HEK293 (cell line): Measurements from ENCODE around the gene WDR55.

Experiments used
- FEZF1 ChIP-seq: fragments of 450-650 bp; formaldehyde crosslinking; IDR thresholded peaks from 2 replicates; pipeline ENCODE4 v1.5.1; 2016; ENCODE audit warnings: missing biosample characterization, missing genetic modification characterization
- GLI2 ChIP-seq: fragments of 450-650 bp; formaldehyde crosslinking; IDR thresholded peaks from 2 replicates; pipeline ENCODE4; 2017; ENCODE audit warnings: missing biosample characterization, missing genetic modification characterization, low read depth, borderline replicate concordance
- HOXD13 ChIP-seq: sonication (generic); formaldehyde crosslinking; IDR thresholded peaks from 2 replicates; pipeline ENCODE4 v1.8.0; 2022; ENCODE audit warnings: missing genetic modification reagents, borderline replicate concordance
- KLF7 ChIP-seq: fragments of 450-650 bp; formaldehyde crosslinking; IDR thresholded peaks from 2 replicates; pipeline ENCODE4 v1.5.1; 2016; ENCODE audit warnings: missing biosample characterization, missing genetic modification characterization, borderline replicate concordance
- SCRT1 ChIP-seq: fragments of 450-650 bp; formaldehyde crosslinking; IDR thresholded peaks from 2 replicates; pipeline ENCODE4 v1.5.1; 2016; ENCODE audit warnings: missing biosample characterization, missing genetic modification characterization, borderline replicate concordance
- ZBTB21 ChIP-seq: fragments of 450-650 bp; formaldehyde crosslinking; IDR thresholded peaks from 2 replicates; pipeline ENCODE4 v1.5.1; 2017; ENCODE audit warnings: missing biosample characterization, missing genetic modification characterization
- ZBTB7A ChIP-seq: fragments of 450-650 bp; formaldehyde crosslinking; IDR thresholded peaks from 2 replicates; pipeline ENCODE4 v1.5.1; 2016; ENCODE audit warnings: low read depth, missing biosample characterization, missing genetic modification characterization
- ZFP3 ChIP-seq: fragments of 450-650 bp; formaldehyde crosslinking; IDR thresholded peaks from 2 replicates; pipeline ENCODE4 v1.5.1; 2016; ENCODE audit warnings: low read depth, missing biosample characterization, missing genetic modification characterization
- ZFP69B ChIP-seq: fragments of 450-650 bp; formaldehyde crosslinking; IDR thresholded peaks from 2 replicates; pipeline ENCODE4 v1.5.1; 2016; ENCODE audit warnings: missing biosample characterization, missing genetic modification characterization
- ZNF121 ChIP-seq: fragments of 450-650 bp; formaldehyde crosslinking; IDR thresholded peaks from 2 replicates; pipeline ENCODE4 v1.5.1; 2016; ENCODE audit warnings: missing biosample characterization, missing genetic modification characterization
- ZNF140 ChIP-seq: fragments of 450-650 bp; formaldehyde crosslinking; IDR thresholded peaks from 2 replicates; pipeline ENCODE4 v1.5.1; 2016; ENCODE audit warnings: missing biosample characterization, missing genetic modification characterization
- ZNF169 ChIP-seq: fragments of 450-650 bp; formaldehyde crosslinking; IDR thresholded peaks from 2 replicates; pipeline ENCODE4 v1.5.1; 2016; ENCODE audit warnings: missing biosample characterization, missing genetic modification characterization
- ZNF202 ChIP-seq: fragments of 450-650 bp; formaldehyde crosslinking; IDR thresholded peaks from 2 replicates; pipeline ENCODE4 v1.5.1; 2016; ENCODE audit warnings: missing biosample characterization, missing genetic modification characterization, borderline replicate concordance
- ZNF221 ChIP-seq: fragments of 450-650 bp; formaldehyde crosslinking; IDR thresholded peaks from 2 replicates; pipeline ENCODE4 v1.5.1; 2017; ENCODE audit warnings: missing biosample characterization, missing genetic modification characterization, borderline replicate concordance
- ZNF23 ChIP-seq: fragments of 450-650 bp; formaldehyde crosslinking; IDR thresholded peaks from 2 replicates; pipeline ENCODE4 v1.5.1; 2016; ENCODE audit warnings: missing biosample characterization, missing genetic modification characterization, borderline replicate concordance
- ZNF274 ChIP-seq, 2 experiments: fragments of 200-500 bp in 1 of 2; fragments of 450-650 bp in 1 of 2; sonication (Bioruptor generic) in 1 of 2; formaldehyde crosslinking in 1 of 2; IDR thresholded peaks; 2 replicates each; pipeline versions ENCODE4 v1.5.1 to v1.6.1; 2014 to 2016; ENCODE audit warnings: borderline replicate concordance in 1 of 2, inconsistent platforms in 1 of 2, low read length in 1 of 2, missing biosample characterization in 1 of 2, missing genetic modification characterization in 1 of 2
- ZNF324 ChIP-seq: fragments of 450-650 bp; formaldehyde crosslinking; IDR thresholded peaks from 2 replicates; pipeline ENCODE4 v1.5.1; 2016; ENCODE audit warnings: missing biosample characterization, missing genetic modification characterization
- ZNF366 ChIP-seq: fragments of 450-650 bp; formaldehyde crosslinking; conservative IDR thresholded peaks from 2 replicates; pipeline ENCODE4 v1.5.1; 2016; ENCODE audit warnings: missing biosample characterization, missing genetic modification characterization
- ZNF416 ChIP-seq: fragments of 450-650 bp; formaldehyde crosslinking; IDR thresholded peaks from 2 replicates; pipeline ENCODE4 v1.5.1; 2016; ENCODE audit warnings: missing biosample characterization, missing genetic modification characterization
- ZNF423 ChIP-seq: fragments of 450-650 bp; formaldehyde crosslinking; IDR thresholded peaks from 2 replicates; pipeline ENCODE4 v1.5.1; 2016; ENCODE audit warnings: missing biosample characterization, missing genetic modification characterization
- ZNF548 ChIP-seq: fragments of 450-650 bp; formaldehyde crosslinking; IDR thresholded peaks from 2 replicates; pipeline ENCODE4 v1.5.1; 2016; ENCODE audit warnings: missing biosample characterization, missing genetic modification characterization
- ZNF561 ChIP-seq: fragments of 450-650 bp; IDR thresholded peaks from 2 replicates; pipeline ENCODE4 v1.5.1; 2018; ENCODE audit warnings: missing biosample characterization, missing genetic modification characterization, borderline replicate concordance
- ZNF596 ChIP-seq: fragments of 450-650 bp; IDR thresholded peaks from 2 replicates; pipeline ENCODE4 v1.5.0; 2018; ENCODE audit warnings: missing biosample characterization, mild to moderate bottlenecking, missing genetic modification characterization, moderate library complexity
- ZNF621 ChIP-seq: fragments of 450-650 bp; formaldehyde crosslinking; IDR thresholded peaks from 2 replicates; pipeline ENCODE4 v1.5.1; 2017; ENCODE audit warnings: missing biosample characterization, missing genetic modification characterization
- ZNF670 ChIP-seq: fragments of 450-650 bp; formaldehyde crosslinking; IDR thresholded peaks from 2 replicates; pipeline ENCODE4 v1.5.1; 2016; ENCODE audit warnings: missing biosample characterization, missing genetic modification characterization, low read depth
- ZNF707 ChIP-seq: fragments of 450-650 bp; formaldehyde crosslinking; IDR thresholded peaks from 2 replicates; pipeline ENCODE4 v1.5.1; 2016; ENCODE audit warnings: missing biosample characterization, missing genetic modification characterization
- ZSCAN23 ChIP-seq: fragments of 450-650 bp; formaldehyde crosslinking; IDR thresholded peaks from 2 replicates; pipeline ENCODE4 v1.5.1; 2016; ENCODE audit warnings: missing biosample characterization, missing genetic modification characterization
- ZXDB ChIP-seq: fragments of 450-650 bp; formaldehyde crosslinking; IDR thresholded peaks from 2 replicates; pipeline ENCODE4 v1.5.1; 2016; ENCODE audit warnings: missing biosample characterization, missing genetic modification characterization
- TF ChIP-seq, protein P1 (sequence below): fragments of 450-650 bp; formaldehyde crosslinking; IDR thresholded peaks from 2 replicates; pipeline ENCODE4 v1.5.1; 2016; ENCODE audit warnings: missing biosample characterization, missing genetic modification characterization
- TF ChIP-seq, protein P2 (sequence below): fragments of 450-650 bp; formaldehyde crosslinking; IDR thresholded peaks from 2 replicates; pipeline ENCODE4 v1.5.1; 2017; ENCODE audit warnings: missing biosample characterization, missing genetic modification characterization
- TF ChIP-seq, protein P3 (sequence below): fragments of 450-650 bp; formaldehyde crosslinking; IDR thresholded peaks from 2 replicates; pipeline ENCODE4 v1.5.0; 2017; ENCODE audit warnings: missing biosample characterization, missing genetic modification characterization, borderline replicate concordance
- TF ChIP-seq, protein P4 (sequence below): fragments of 450-650 bp; formaldehyde crosslinking; IDR thresholded peaks from 2 replicates; pipeline ENCODE4 v1.5.1; 2016; ENCODE audit warnings: missing biosample characterization, missing genetic modification characterization

WDR55 gene

DNA sequence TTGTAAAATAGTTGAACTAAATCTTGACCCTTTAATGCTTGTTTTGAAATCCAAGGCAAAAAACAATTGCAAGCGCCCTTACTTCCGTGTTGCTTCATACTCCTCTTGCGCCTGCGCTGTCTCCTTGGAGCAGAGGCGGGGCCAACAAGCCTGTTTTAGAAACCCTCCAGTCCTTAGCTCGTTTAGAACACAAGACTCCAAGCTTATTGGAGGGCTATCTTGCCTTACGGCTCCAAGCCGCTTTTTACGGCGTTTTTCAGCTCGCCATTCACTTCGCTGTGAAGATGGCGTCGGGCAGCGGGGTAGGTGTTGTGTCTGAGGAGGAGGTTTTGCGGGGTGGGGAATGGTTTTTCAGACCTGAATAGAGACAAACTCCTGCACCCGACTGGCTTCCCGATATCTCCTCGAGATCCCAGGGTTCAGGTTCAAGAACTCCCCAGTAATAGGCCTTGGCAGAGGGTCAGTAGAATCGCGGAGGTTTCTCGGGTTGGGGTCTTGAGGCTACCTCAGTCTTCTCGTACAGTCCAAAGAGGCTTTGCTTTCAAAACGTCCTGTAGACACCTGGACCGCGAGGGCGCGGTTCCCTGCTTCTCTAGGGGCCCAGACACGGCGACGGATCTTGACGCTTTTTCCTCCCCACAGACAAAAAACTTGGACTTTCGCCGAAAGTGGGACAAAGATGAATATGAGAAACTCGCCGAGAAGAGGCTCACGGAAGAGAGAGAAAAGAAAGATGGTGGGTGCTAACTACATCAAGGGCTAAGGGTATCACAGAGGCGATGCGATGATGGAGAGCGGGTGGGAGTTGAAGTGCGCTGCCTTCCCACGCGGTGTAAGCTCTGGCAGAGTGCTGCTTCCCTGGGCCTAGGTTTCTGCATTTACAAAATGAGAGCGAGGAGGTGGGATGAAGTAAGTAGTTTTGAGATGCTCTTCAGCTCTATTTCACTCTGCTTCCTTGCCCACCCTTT, 35.8 kb downstream of the WDR55 start, which contains the start of gene ZMAT2 (continued):
- TF ChIP-seq GLI2 (no peak), ZNF274 (IDR thresholded peaks at IDR 0.05; ENCODE audit: low read length) (no peak), ZNF274 (tag by site-specific recombination; IDR thresholded peaks at IDR 0.05; ENCODE audit: borderline replicate concordance) (no peak), ZNF23 (tag by site-specific recombination) (no peak), ZNF670 (tag by site-specific recombination) (no peak), ZNF202 (tag by site-specific recombination) (no peak), ZNF621 (tag by site-specific recombination) (no peak), ZNF548 (tag by site-specific recombination) (no peak), ZBTB21 (tag by site-specific recombination) (no peak; the same call in 1 of the 2 replicates), ZNF140 (tag by site-specific recombination) (no peak), ZFP3 (tag by site-specific recombination) (no peak), ZNF221 (tag by site-specific recombination) (no peak), ZNF169 (tag by site-specific recombination) (no peak), ZNF366 (tag by site-specific recombination) (no peak), ZNF561 (tag by site-specific recombination) (no peak), SCRT1 (tag by site-specific recombination) (no peak), ZBTB7A (tag by site-specific recombination) (no peak), KLF7 (no peak), ZNF596 (tag by site-specific recombination) (no peak), HOXD13 (CRISPR knock-in tag) (peak; percentile 92), ZSCAN23 (tag by site-specific recombination) (no peak), FEZF1 (tag by site-specific recombination) (no peak), ZNF423 (tag by site-specific recombination) (no peak), ZFP69B (no peak), ZNF707 (tag by site-specific recombination) (no peak), ZNF416 (tag by site-specific recombination) (no peak), ZXDB (tag by site-specific recombination) (peak; percentile 54; the same call in 1 of the 2 replicates), ZNF121 (tag by site-specific recombination) (no peak), ZNF324 (tag by site-specific recombination) (no peak)
- TF ChIP-seq, protein P1, sequence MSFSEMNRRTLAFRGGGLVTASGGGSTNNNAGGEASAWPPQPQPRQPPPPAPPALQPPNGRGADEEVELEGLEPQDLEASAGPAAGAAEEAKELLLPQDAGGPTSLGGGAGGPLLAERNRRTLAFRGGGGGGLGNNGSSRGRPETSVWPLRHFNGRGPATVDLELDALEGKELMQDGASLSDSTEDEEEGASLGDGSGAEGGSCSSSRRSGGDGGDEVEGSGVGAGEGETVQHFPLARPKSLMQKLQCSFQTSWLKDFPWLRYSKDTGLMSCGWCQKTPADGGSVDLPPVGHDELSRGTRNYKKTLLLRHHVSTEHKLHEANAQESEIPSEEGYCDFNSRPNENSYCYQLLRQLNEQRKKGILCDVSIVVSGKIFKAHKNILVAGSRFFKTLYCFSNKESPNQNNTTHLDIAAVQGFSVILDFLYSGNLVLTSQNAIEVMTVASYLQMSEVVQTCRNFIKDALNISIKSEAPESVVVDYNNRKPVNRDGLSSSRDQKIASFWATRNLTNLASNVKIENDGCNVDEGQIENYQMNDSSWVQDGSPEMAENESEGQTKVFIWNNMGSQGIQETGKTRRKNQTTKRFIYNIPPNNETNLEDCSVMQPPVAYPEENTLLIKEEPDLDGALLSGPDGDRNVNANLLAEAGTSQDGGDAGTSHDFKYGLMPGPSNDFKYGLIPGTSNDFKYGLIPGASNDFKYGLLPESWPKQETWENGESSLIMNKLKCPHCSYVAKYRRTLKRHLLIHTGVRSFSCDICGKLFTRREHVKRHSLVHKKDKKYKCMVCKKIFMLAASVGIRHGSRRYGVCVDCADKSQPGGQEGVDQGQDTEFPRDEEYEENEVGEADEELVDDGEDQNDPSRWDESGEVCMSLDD: no peak
- TF ChIP-seq, protein P2, sequence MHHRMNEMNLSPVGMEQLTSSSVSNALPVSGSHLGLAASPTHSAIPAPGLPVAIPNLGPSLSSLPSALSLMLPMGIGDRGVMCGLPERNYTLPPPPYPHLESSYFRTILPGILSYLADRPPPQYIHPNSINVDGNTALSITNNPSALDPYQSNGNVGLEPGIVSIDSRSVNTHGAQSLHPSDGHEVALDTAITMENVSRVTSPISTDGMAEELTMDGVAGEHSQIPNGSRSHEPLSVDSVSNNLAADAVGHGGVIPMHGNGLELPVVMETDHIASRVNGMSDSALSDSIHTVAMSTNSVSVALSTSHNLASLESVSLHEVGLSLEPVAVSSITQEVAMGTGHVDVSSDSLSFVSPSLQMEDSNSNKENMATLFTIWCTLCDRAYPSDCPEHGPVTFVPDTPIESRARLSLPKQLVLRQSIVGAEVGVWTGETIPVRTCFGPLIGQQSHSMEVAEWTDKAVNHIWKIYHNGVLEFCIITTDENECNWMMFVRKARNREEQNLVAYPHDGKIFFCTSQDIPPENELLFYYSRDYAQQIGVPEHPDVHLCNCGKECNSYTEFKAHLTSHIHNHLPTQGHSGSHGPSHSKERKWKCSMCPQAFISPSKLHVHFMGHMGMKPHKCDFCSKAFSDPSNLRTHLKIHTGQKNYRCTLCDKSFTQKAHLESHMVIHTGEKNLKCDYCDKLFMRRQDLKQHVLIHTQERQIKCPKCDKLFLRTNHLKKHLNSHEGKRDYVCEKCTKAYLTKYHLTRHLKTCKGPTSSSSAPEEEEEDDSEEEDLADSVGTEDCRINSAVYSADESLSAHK (tag by site-specific recombination): no peak
- TF ChIP-seq, protein P3, sequence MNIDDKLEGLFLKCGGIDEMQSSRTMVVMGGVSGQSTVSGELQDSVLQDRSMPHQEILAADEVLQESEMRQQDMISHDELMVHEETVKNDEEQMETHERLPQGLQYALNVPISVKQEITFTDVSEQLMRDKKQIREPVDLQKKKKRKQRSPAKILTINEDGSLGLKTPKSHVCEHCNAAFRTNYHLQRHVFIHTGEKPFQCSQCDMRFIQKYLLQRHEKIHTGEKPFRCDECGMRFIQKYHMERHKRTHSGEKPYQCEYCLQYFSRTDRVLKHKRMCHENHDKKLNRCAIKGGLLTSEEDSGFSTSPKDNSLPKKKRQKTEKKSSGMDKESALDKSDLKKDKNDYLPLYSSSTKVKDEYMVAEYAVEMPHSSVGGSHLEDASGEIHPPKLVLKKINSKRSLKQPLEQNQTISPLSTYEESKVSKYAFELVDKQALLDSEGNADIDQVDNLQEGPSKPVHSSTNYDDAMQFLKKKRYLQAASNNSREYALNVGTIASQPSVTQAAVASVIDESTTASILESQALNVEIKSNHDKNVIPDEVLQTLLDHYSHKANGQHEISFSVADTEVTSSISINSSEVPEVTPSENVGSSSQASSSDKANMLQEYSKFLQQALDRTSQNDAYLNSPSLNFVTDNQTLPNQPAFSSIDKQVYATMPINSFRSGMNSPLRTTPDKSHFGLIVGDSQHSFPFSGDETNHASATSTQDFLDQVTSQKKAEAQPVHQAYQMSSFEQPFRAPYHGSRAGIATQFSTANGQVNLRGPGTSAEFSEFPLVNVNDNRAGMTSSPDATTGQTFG (tag by site-specific recombination): no peak
- TF ChIP-seq, protein P4, sequence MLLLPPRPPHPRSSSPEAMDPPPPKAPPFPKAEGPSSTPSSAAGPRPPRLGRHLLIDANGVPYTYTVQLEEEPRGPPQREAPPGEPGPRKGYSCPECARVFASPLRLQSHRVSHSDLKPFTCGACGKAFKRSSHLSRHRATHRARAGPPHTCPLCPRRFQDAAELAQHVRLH: peak; percentile 77
